OCI-LY3 (cell line): ENCODE data around the gene TMEM252.

Source experiments
- H2AFZ ChIP-seq: fragments of 200-600, 300-600 bp; shearing (Covaris generic); 2 replicates; pipeline ENCODE4 v1.6.0; 2014; ENCODE audit warnings: antibody characterized with exemption, low read depth, low read length
- H3K27ac ChIP-seq: fragments of 200-600, 300-600 bp; sonication (generic); 2 replicates; pipeline ENCODE4 v1.5.1; 2014; ENCODE audit warnings: mild to moderate bottlenecking, low read length, moderate library complexity, mixed read lengths
- H3K27me3 ChIP-seq: fragments of 200-600, 300-600 bp; sonication (generic); 2 replicates; pipeline ENCODE4 v1.6.1; 2014; ENCODE audit warnings: low read depth, low read length, mixed read lengths
- H3K36me3 ChIP-seq: fragments of 200-600, 300-600 bp; sonication (generic); replicated peaks from 2 replicates; pipeline ENCODE3; 2014; ENCODE audit warnings: low read depth, low read length, mixed read lengths
- H3K4me1 ChIP-seq: fragments of 300-600, 200-600 bp; sonication (generic); 2 replicates; pipeline ENCODE4 v1.6.1; 2014; ENCODE audit warnings: low read length, mixed read lengths
- H3K4me2 ChIP-seq: fragments of 200-600, 300-600 bp; sonication (generic); 2 replicates; pipeline ENCODE4 v1.6.1; 2014; ENCODE audit warnings: low read length, mixed read lengths
- H3K4me3 ChIP-seq: fragments of 300-600, 200-600 bp; sonication (generic); 2 replicates; pipeline ENCODE4 v1.5.1; 2014; ENCODE audit warnings: antibody characterized with exemption, mild to moderate bottlenecking, low read length, moderate library complexity
- H3K79me2 ChIP-seq: fragments of 300-600, 200-600 bp; shearing (Covaris generic); 2 replicates; pipeline ENCODE4 v1.6.1; 2014; ENCODE audit warnings: mild to moderate bottlenecking, low read length, mixed read lengths
- H3K9ac ChIP-seq: fragments of 300-600, 200-600 bp; shearing (Covaris generic); 2 replicates; pipeline ENCODE4 v1.6.0; 2014; ENCODE audit warnings: mild to moderate bottlenecking, low read length, moderate library complexity
- H3K9me3 ChIP-seq: fragments of 200-600, 300-600 bp; shearing (Covaris generic); 2 replicates; pipeline ENCODE4 v1.6.1; 2014; ENCODE audit warnings: low read length, mixed read lengths; ENCODE audit not compliant: insufficient read depth
- H4K20me1 ChIP-seq: fragments of 200-600, 300-600 bp; sonication (generic); 2 replicates; pipeline ENCODE4 v1.6.1; 2016; ENCODE audit warnings: low read length, mixed read lengths; ENCODE audit not compliant: insufficient read depth
- CTCF ChIP-seq: fragments of 200-600, 300-600 bp; sonication (generic); IDR thresholded peaks from 2 replicates; pipeline ENCODE4 v1.5.1; 2014; ENCODE audit warnings: antibody characterized with exemption, low read length, low read depth
- EZH2phosphoT487 ChIP-seq: fragments of 200-600 bp; shearing (Covaris generic); IDR thresholded peaks from 2 replicates; pipeline ENCODE4 v1.6.1; 2018; ENCODE audit warnings: antibody characterized with exemption, mixed run types, low read depth

TMEM252 gene

DNA sequence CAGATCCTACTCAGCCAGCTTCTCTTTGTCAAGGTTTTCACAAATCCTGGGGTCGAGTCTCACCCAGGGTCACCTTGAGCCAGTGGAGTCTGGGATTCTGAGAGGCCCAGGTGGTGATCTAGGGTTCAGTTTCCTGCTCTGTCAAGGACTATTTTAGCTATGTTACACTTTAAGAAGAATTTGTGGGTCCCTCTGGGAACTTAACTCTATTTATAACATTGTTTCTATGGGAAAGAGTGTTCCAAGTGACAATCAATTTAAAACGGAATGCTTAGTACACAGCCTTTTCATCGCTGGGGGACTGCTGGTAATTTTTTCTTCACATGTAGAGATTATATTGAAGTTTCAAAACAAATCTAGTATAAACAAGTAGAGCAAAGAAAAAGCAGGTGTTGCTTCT, 26.9 kb upstream of the TMEM252 start:
- Histone ChIP-seq H3K4me3 (no peak overlapping the region), H3K27ac (no peak overlapping the region), H3K79me2 (no peaks in the 10 kb centered on the region), H2AFZ (no peak overlapping the region), H3K9ac (no peak overlapping the region), H3K36me3 (no peaks in the 10 kb centered on the region), H3K9me3 (no peaks in the 10 kb centered on the region; the same call in 1 of the 2 replicates), H3K27me3 (peaks cover 11% of the 10 kb centered on the region; the same call in 1 of the 2 replicates), H3K4me1 (peaks cover 25% of the 10 kb centered on the region), H3K4me2 (peak overlapping the region; percentile 20; the same call in 1 of the 2 replicates), H4K20me1 (no peaks in the 10 kb centered on the region)
- TF ChIP-seq EZH2phosphoT487 (no peak), CTCF (no peak)

- H3K4me2 ChIP-seq: peak overlapping the region; percentile 65
- H2AFZ ChIP-seq: no peak overlapping the region
- H3K27me3 ChIP-seq: peaks cover 7% of the 10 kb centered on the region; the same call in 1 of the 2 replicates
- H3K79me2 ChIP-seq: no peaks in the 10 kb centered on the region
- no peaks in the 10 kb centered on the region for H3K9me3 ChIP-seq
- H3K27ac ChIP-seq: no peak overlapping the region
- peaks cover 40% of the 10 kb centered on the region for H3K4me1 ChIP-seq
- no peak overlapping the region for H3K9ac ChIP-seq
- peak overlapping the region; percentile 46; the same call in 1 of the 2 replicates for H3K4me3 ChIP-seq
- TF ChIP-seq CTCF (no peak), EZH2phosphoT487 (no peak)
- H3K36me3 ChIP-seq: no peaks in the 10 kb centered on the region
- H4K20me1 ChIP-seq: no peaks in the 10 kb centered on the region
These were observed 21.8 kb upstream of the TMEM252 start for GRCh38 chr9:68562461-68562860.

- Histone ChIP-seq H3K9me3 (no peaks in the 10 kb centered on the region), H3K4me3 (no peak overlapping the region), H3K27me3 (peaks cover 7% of the 10 kb centered on the region; the same call in 1 of the 2 replicates), H3K9ac (no peak overlapping the region), H3K27ac (no peak overlapping the region), H3K36me3 (no peaks in the 10 kb centered on the region), H3K79me2 (no peaks in the 10 kb centered on the region), H3K4me2 (peak overlapping the region; percentile 7; the same call in 1 of the 2 replicates), H3K4me1 (peaks cover 29% of the 10 kb centered on the region), H2AFZ (0 out of 2 replicates have a peak overlapping the region, but pooled peaks have one; percentile 15), H4K20me1 (no peaks in the 10 kb centered on the region)
- TF ChIP-seq CTCF (peak; percentile 63), EZH2phosphoT487 (no peak)
These were observed 19.6 kb upstream of the TMEM252 start for GRCh38 chr9:68560071-68560844.

DNA sequence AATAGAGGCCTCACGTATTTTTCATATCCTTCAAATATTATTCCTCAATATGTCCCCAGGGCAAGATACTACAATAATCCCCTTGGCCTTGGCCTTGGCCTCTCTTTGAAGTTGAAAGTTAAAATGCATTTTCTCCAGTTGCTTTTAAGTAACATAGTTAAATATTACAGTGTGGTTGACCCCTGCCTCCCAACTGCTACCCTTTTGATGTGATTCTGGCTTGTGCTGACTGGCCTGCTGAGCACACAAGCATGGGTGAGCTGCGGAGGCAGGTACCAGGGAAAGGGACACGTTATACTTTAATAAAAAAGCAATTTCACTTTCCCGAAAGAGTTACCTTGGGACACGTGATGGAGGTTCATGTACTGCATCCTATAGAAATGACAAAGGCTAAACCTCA, 17.9 kb upstream of the TMEM252 start:
- Histone ChIP-seq H2AFZ (no peak overlapping the region), H3K79me2 (no peaks in the 10 kb centered on the region), H3K9ac (no peak overlapping the region), H3K27me3 (0 out of 2 replicates have a peak, but pooled peaks cover 4% of the 10 kb centered on the region), H3K36me3 (no peaks in the 10 kb centered on the region), H3K4me2 (no peak overlapping the region), H3K4me1 (peaks cover 24% of the 10 kb centered on the region), H3K4me3 (no peak overlapping the region), H3K9me3 (no peaks in the 10 kb centered on the region), H3K27ac (no peak overlapping the region), H4K20me1 (no peaks in the 10 kb centered on the region)
- no peak for TF ChIP-seq EZH2phosphoT487
- no peak for TF ChIP-seq CTCF
